Measurements from ENCODE around the gene TTC7B. TPM values are rescaled to one million over a fixed set of nuclear protein-coding genes. Genes with fewer than 3 reads are reported as not detected.

Gene TTC7B
- total and polyA plus RNA-seq, 2 of the 8 experiments (the other 6 are each of a cell fraction or from before 2014, with no cell fraction given): 23.7 to 34.0 TPM

DNA sequence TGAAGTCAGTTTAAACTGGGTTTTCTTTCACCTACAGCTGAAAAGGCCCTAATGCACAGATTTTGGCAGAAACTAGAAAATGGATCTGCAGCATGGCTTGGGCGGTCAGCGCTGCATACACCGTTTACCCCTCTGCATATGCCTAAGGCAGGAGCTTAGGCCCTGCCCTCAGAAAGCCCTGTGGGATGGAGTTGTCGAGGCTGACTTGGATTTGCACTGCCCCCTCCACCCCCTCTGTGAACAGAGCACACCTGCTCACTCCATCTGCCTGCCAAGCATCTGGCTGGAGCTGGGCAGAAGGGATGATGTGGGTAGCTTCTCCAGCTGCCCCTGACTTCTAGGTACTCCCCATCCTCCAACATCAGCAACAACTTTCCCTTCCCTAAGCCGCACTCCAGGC is 41.9 kb downstream of the TTC7B start:
- Histone ChIP-seq H2BK12ac (ENCODE audit: low read depth, low read length) (no peak overlapping the region), H3K56ac (replicated peaks; ENCODE audit: insufficient read length, low read depth, low read length) (no peak overlapping the region), H4K20me1 (replicated peaks in 1 of 2; ENCODE audit: control insufficient read depth in 1 of 2, insufficient read depth in 2 of 2, low read length in 2 of 2) (no peaks in the 10 kb centered on the region), H4K91ac (replicated peaks; ENCODE audit: insufficient read length, low read length) (no peak overlapping the region), H2BK20ac (ENCODE audit: low read length) (no peak overlapping the region), H3K4me1 (replicated peaks in 1 of 4; ENCODE audit: control insufficient read depth in 3 of 4, insufficient read depth in 4 of 4, low read length in 3 of 4) (no peaks in the 10 kb centered on the region; a peak in 1 of 7 replicates), H3K23me2 (ENCODE audit: low read depth, low read length) (no peaks in the 10 kb centered on the region), H3K27me3 (replicated peaks in 1 of 4; ENCODE audit: control insufficient read depth in 3 of 4, extremely low read depth in 1 of 4, insufficient read depth in 3 of 4, low read length in 3 of 4) (no peaks in the 10 kb centered on the region), H3K4me3 (ENCODE audit: extremely low read depth in 1 of 4, insufficient read depth in 2 of 4, low read depth in 3 of 4, low read length in 4 of 4) (no peak overlapping the region), H3K79me2 (ENCODE audit: control insufficient read depth in 1 of 2, insufficient read depth in 2 of 2, low read length in 2 of 2) (no peaks in the 10 kb centered on the region), H3K4me2 (ENCODE audit: insufficient read depth in 1 of 2, low read depth in 2 of 2, low read length in 2 of 2) (no peak overlapping the region), H2BK120ac (replicated peaks; ENCODE audit: low read depth, low read length) (no peak overlapping the region), H2AFZ (ENCODE audit: low read length) (no peak overlapping the region), H2AK5ac (ENCODE audit: low read depth, low read length) (no peak overlapping the region), H3K4ac (replicated peaks; ENCODE audit: insufficient read length, low read depth, low read length) (no peak overlapping the region), H4K5ac (ENCODE audit: insufficient read length, low read depth, low read length) (no peak overlapping the region), H3K36me3 (ENCODE audit: control insufficient read depth in 2 of 4, insufficient read depth in 4 of 4, low read length in 3 of 4) (no peaks in the 10 kb centered on the region), H3K9me3 (ENCODE audit: insufficient read depth in 2 of 2, low read depth in 1 of 2, low read length in 1 of 2) (no peaks in the 10 kb centered on the region), H3K27ac (ENCODE audit: low read depth, low read length) (no peak overlapping the region), H4K8ac (ENCODE audit: extremely low read depth, insufficient read depth, low read length) (no peak overlapping the region), H3K23ac (ENCODE audit: insufficient read length) (no peak overlapping the region), H3K79me1 (ENCODE audit: low read depth, low read length) (no peaks in the 10 kb centered on the region), H3K18ac (ENCODE audit: extremely low read depth, low read length) (no peak overlapping the region), H3K9ac (replicated peaks in 1 of 4; ENCODE audit: extremely low read depth in 1 of 4, low read depth in 3 of 4, low read length in 3 of 4) (no peak overlapping the region), H2BK5ac (ENCODE audit: low read depth, low read length) (no peak overlapping the region), H2BK15ac (ENCODE audit: low read length) (no peak overlapping the region), H3K14ac (ENCODE audit: insufficient read length) (no peak overlapping the region)
- 96% methylated on average over 5 of the region's 5 CpGs; no CpG with 5 or more reads in 1 of the 2 experiments for WGBS, 2 experiments (ENCODE audit: extremely low coverage in 1 of 2, insufficient coverage in 1 of 2, insufficient read length in 1 of 2, insufficient replicate concordance in 2 of 2, low coverage in 1 of 2, low lambda C conversion rate in 2 of 2, missing lambda C conversion rate in 1 of 2)
- FAIRE-seq: no peak
- TF ChIP-seq EGR1 (IDR thresholded peaks at IDR 0.05; ENCODE audit: borderline replicate concordance, low read depth, low read length): no peak
- no peak for TF ChIP-seq SP4 (IDR thresholded peaks at IDR 0.05; ENCODE audit: low read length)
- TF ChIP-seq CHD1 (IDR thresholded peaks at IDR 0.05; ENCODE audit: low read depth, low read length): no peak
- TF ChIP-seq CBX5 (IDR thresholded peaks at IDR 0.05; ENCODE audit: low read depth, low read length): no peak
- TF ChIP-seq JUN (IDR thresholded peaks at IDR 0.05; ENCODE audit: low read depth, low read length): no peak
- TF ChIP-seq CTBP2 (IDR thresholded peaks at IDR 0.05; ENCODE audit: borderline replicate concordance, insufficient read depth, insufficient read length, low read length): no peak
- no peak for TF ChIP-seq FOSL1 (IDR thresholded peaks at IDR 0.05; ENCODE audit: insufficient read depth, low read depth, low read length)
- TF ChIP-seq EP300 (IDR thresholded peaks at IDR 0.05; ENCODE audit: borderline replicate concordance in 1 of 2, low read depth in 2 of 2, low read length in 2 of 2): no peak
- no peak for TF ChIP-seq SRF (IDR thresholded peaks at IDR 0.05; ENCODE audit: low read depth, low read length)
- no peak for TF ChIP-seq POLR2AphosphoS5 (IDR thresholded peaks at IDR 0.05; ENCODE audit: low read depth, low read length)
- TF ChIP-seq MAFK (IDR thresholded peaks at IDR 0.05; ENCODE audit: low read depth, low read length): no peak
- TF ChIP-seq KDM1A (IDR thresholded peaks at IDR 0.05; ENCODE audit: borderline replicate concordance, low read length): no peak
- TF ChIP-seq JUND (IDR thresholded peaks at IDR 0.05; ENCODE audit: low read length): no peak
- no peak for TF ChIP-seq NRF1 (IDR thresholded peaks at IDR 0.05; ENCODE audit: low read depth, low read length)
- no peak for DNase-seq (ENCODE audit: low read depth in 1 of 2, low spot score in 2 of 2)
- POLR2A ChIA-PET (ENCODE audit: partially characterized antibody): no interaction called here
- CTCF ChIA-PET (ENCODE audit: partially characterized antibody): interaction anchor here (1.7 to 2.1 kb wide), 2 partner anchors 13 to 15 kb away, joined by 6 to 7 read pairs; no protein-coding TSS in a partner anchor
